ENCODE results near the gene ABCC11.

- TF ChIP-seq CTCF (IDR thresholded peaks at IDR 0.05) = no peak
- no peak for TF ChIP-seq POLR2A (IDR thresholded peaks at IDR 0.05)
- no peak for TF ChIP-seq POLR2AphosphoS5 (IDR thresholded peaks at IDR 0.05)
Observed at GRCh38 chr16:48282636-48283263, 35.4 kb upstream of the ABCC11 start.

Data from suprapubic skin (tissue), 4 donors.